ENCODE data around the gene CDC34. TPM values are rescaled to one million over a fixed set of nuclear protein-coding genes. Genes with fewer than 3 reads are reported as not detected.

The CDC34 gene
- total RNA-seq, 1 experiment from 2014 or later: 56.4 TPM

GRCh38 chr19:588741-589692, 57.5 kb downstream of the CDC34 start:
- no peak for DNase-seq (ENCODE audit: low read depth)

- no peak for DNase-seq (ENCODE audit: low read depth)
Observed at GRCh38 chr19:589693-590395, 58.3 kb downstream of the CDC34 start, which contains the start of gene HCN2. Gene HCN2 (plus strand): TSS chr19:589881. CDS start chr19:589946, 65 bp downstream.

- no peak for DNase-seq (ENCODE audit: low read depth)
Observed at GRCh38 chr19:590396-590745, 58.8 kb downstream of the CDC34 start.

GRCh38 chr19:590750-591098, 59.2 kb downstream of the CDC34 start:
- no peak for DNase-seq (ENCODE audit: low read depth)

- DNase-seq (ENCODE audit: low read depth): no peak
Observed at GRCh38 chr19:591099-591958, 59.8 kb downstream of the CDC34 start.

Other genes starting within 250 kb of the CDC34 start
- gene PLPP2, start 240.4 kb upstream of the CDC34 start, total RNA-seq (2014; rRNA removed; shearing (Covaris generic)): 0.48 and 3.2 TPM in 2 replicates
- 5.9 and 10.0 TPM in 2 replicates for gene MIER2, start 187.0 kb upstream of the CDC34 start, total RNA-seq (2014; rRNA removed; shearing (Covaris generic))
- not detected in 2 replicates for gene C2CD4C, start 122.6 kb upstream of the CDC34 start, total RNA-seq (2014; rRNA removed; shearing (Covaris generic))
- gene SHC2, start 70.7 kb upstream of the CDC34 start, total RNA-seq (2014; rRNA removed; shearing (Covaris generic)): 0.10 TPM in 1 of 2 replicates, not detected in the other
- gene MADCAM1, start 35.3 kb upstream of the CDC34 start, total RNA-seq (2014; rRNA removed; shearing (Covaris generic)): 0.12 TPM in 1 of 2 replicates, not detected in the other
- gene TPGS1, start 24.3 kb upstream of the CDC34 start, total RNA-seq (2014; rRNA removed; shearing (Covaris generic)): 26.2 and 48.8 TPM in 2 replicates
- 1.3 and 3.6 TPM in 2 replicates for gene GZMM, start 12.3 kb downstream of the CDC34 start, total RNA-seq (2014; rRNA removed; shearing (Covaris generic))
- gene BSG, start 40.8 kb downstream of the CDC34 start, total RNA-seq (2014; rRNA removed; shearing (Covaris generic)): 911 and 1,158 TPM in 2 replicates
- 0.24 and 0.39 TPM in 2 replicates for gene HCN2, start 58.1 kb downstream of the CDC34 start, total RNA-seq (2014; rRNA removed; shearing (Covaris generic))
- gene POLRMT, start 101.8 kb downstream of the CDC34 start, total RNA-seq (2014; rRNA removed; shearing (Covaris generic)): 19.3 and 20.5 TPM in 2 replicates
- 0.39 TPM in 1 of 2 replicates, not detected in the other for gene FGF22, start 108.1 kb downstream of the CDC34 start, total RNA-seq (2014; rRNA removed; shearing (Covaris generic))
- gene RNF126, start 131.5 kb downstream of the CDC34 start, total RNA-seq (2014; rRNA removed; shearing (Covaris generic)): 29.3 and 48.7 TPM in 2 replicates
- 4.4 and 19.8 TPM in 2 replicates for gene FSTL3, start 144.6 kb downstream of the CDC34 start, total RNA-seq (2014; rRNA removed; shearing (Covaris generic))
- gene PRSS57, start 163.7 kb downstream of the CDC34 start, total RNA-seq (2014; rRNA removed; shearing (Covaris generic)): not detected in 2 replicates
- 0.10 TPM in 1 of 2 replicates, not detected in the other for gene PALM, start 177.2 kb downstream of the CDC34 start, total RNA-seq (2014; rRNA removed; shearing (Covaris generic))
- not detected in 2 replicates for gene MISP, start 219.4 kb downstream of the CDC34 start, total RNA-seq (2014; rRNA removed; shearing (Covaris generic))